AG08395 (cell line): ENCODE data around the gene ABCC3.

Experiments used
- DNase-seq: peaks from one replicate; pipeline ENCODE4 v3.0.0; 2012; ENCODE audit warnings: mixed read lengths, low spot score

Gene ABCC3

GRCh38 chr17:50634224-50634914 lies at the start of gene ABCC3:
TSS of gene ABCC3 (plus strand) at chr17:50634881. CDS start at chr17:50634937, 56 bp downstream.
- peak; percentile 76 for DNase-seq

GRCh38 chr17:50585346-50585745 lies 49.3 kb upstream of the ABCC3 start:
- no peak for DNase-seq

GRCh38 chr17:50585891-50586290 lies 48.8 kb upstream of the ABCC3 start:
- no peak for DNase-seq

- DNase-seq = no peak
Observed at GRCh38 chr17:50586421-50587247, 48.0 kb upstream of the ABCC3 start.

GRCh38 chr17:50587571-50587970 lies 47.1 kb upstream of the ABCC3 start:
- DNase-seq = no peak

- DNase-seq = no peak
Observed at GRCh38 chr17:50588391-50589049, 46.2 kb upstream of the ABCC3 start.

- peak; percentile 27 for DNase-seq
Observed at GRCh38 chr17:50589095-50589705, 45.5 kb upstream of the ABCC3 start.

- DNase-seq = no peak
Observed at GRCh38 chr17:50590946-50591737, 43.5 kb upstream of the ABCC3 start.

GRCh38 chr17:50593321-50593720 lies 41.4 kb upstream of the ABCC3 start:
- no peak for DNase-seq

- no peak for DNase-seq
Observed at GRCh38 chr17:50594128-50594823, 40.4 kb upstream of the ABCC3 start.

- DNase-seq = no peak
Observed at GRCh38 chr17:50594892-50595291, 39.8 kb upstream of the ABCC3 start.

GRCh38 chr17:50596191-50597037 lies 38.3 kb upstream of the ABCC3 start:
- no peak for DNase-seq

- no peak for DNase-seq
Observed at GRCh38 chr17:50598487-50598886, 36.2 kb upstream of the ABCC3 start.

GRCh38 chr17:50599606-50600005 lies 35.1 kb upstream of the ABCC3 start:
- no peak for DNase-seq

GRCh38 chr17:50601823-50602375 lies 32.8 kb upstream of the ABCC3 start:
- no peak for DNase-seq

- DNase-seq = no peak
Observed at GRCh38 chr17:50602836-50603235, 31.8 kb upstream of the ABCC3 start.

- DNase-seq = no peak
Observed at GRCh38 chr17:50603340-50603739, 31.3 kb upstream of the ABCC3 start.

GRCh38 chr17:50604513-50604912 lies 30.2 kb upstream of the ABCC3 start:
- peak; percentile 51 for DNase-seq

- no peak for DNase-seq
Observed at GRCh38 chr17:50605429-50605828, 29.3 kb upstream of the ABCC3 start.
